HG03565 (cell line): ENCODE data around the gene ADAM17.
"Not testable (repeated sequence)": the region's sequence is repeated elsewhere in the genome, so short reads cannot be mapped to it uniquely, and the experiment has no call there.

Experiments used
- ATAC-seq: cut with Tn5 transposase; IDR thresholded peaks from one replicate; pipeline ENCODE4 v1.9.1; 2021; ENCODE audit warnings: mild to moderate bottlenecking, moderate library complexity; ENCODE audit not compliant: unreplicated experiment

Gene ADAM17

GRCh38 chr2:9555297-9556120 is at the start of gene ADAM17:
Gene ADAM17, minus strand, starts transcription at chr2:9555830. Its CDS starts 225 bp downstream, at chr2:9555605.
- peak; percentile 74 for ATAC-seq

- no peak for ATAC-seq
These were observed 46.8 kb upstream of the ADAM17 start for GRCh38 chr2:9602412-9602811.

GRCh38 chr2:9601397-9601796 is 45.8 kb upstream of the ADAM17 start:
- no peak for ATAC-seq

- ATAC-seq: no peak
These were observed 43.8 kb upstream of the ADAM17 start for GRCh38 chr2:9599430-9599829.

GRCh38 chr2:9596621-9597311 is 41.1 kb upstream of the ADAM17 start:
- ATAC-seq: no peak

- no peak for ATAC-seq
These were observed 40.1 kb upstream of the ADAM17 start for GRCh38 chr2:9595746-9596145.

- not testable (repeated sequence) for ATAC-seq
These were observed 39.6 kb upstream of the ADAM17 start for GRCh38 chr2:9595256-9595655.

GRCh38 chr2:9594366-9595054 is 38.9 kb upstream of the ADAM17 start:
- no peak for ATAC-seq

- no peak for ATAC-seq
These were observed 38.3 kb upstream of the ADAM17 start for GRCh38 chr2:9593925-9594324.

- ATAC-seq: no peak
These were observed 37.1 kb upstream of the ADAM17 start for GRCh38 chr2:9592699-9593098.

- ATAC-seq: no peak
These were observed 35.0 kb upstream of the ADAM17 start for GRCh38 chr2:9590641-9591040.

- no peak for ATAC-seq
These were observed 30.8 kb upstream of the ADAM17 start for GRCh38 chr2:9586465-9586864.

- no peak for ATAC-seq
These were observed 29.9 kb upstream of the ADAM17 start for GRCh38 chr2:9585486-9585885.

GRCh38 chr2:9584902-9585301 is 29.3 kb upstream of the ADAM17 start:
- not testable (repeated sequence) for ATAC-seq

- ATAC-seq: no peak
These were observed 27.0 kb upstream of the ADAM17 start for GRCh38 chr2:9582624-9583023.

- ATAC-seq: no peak
These were observed 23.0 kb upstream of the ADAM17 start for GRCh38 chr2:9578467-9579235.

GRCh38 chr2:9574331-9574730 is 18.7 kb upstream of the ADAM17 start:
- no peak for ATAC-seq

GRCh38 chr2:9573840-9574239 is 18.2 kb upstream of the ADAM17 start:
- ATAC-seq: no peak

GRCh38 chr2:9573013-9573720 is 17.5 kb upstream of the ADAM17 start:
- no peak for ATAC-seq
